ENCODE measurements around the gene HOXC4.

- TF ChIP-seq CTCF (IDR thresholded peaks at IDR 0.05), result no peak
- TF ChIP-seq POLR2AphosphoS5 (IDR thresholded peaks at IDR 0.05; ENCODE audit: insufficient read depth in 1 of 2, low read depth in 1 of 2), result no peak
- no peak for TF ChIP-seq POLR2A (IDR thresholded peaks at IDR 0.05)
Observed at GRCh38 chr12:54021432-54022013, 32.1 kb upstream of the HOXC4 start.

Measured in vagina (tissue), 2 donors.